LNCAP (cell line): ENCODE measurements around the gene CLCN5.

Experiments
- CTCF ChIP-seq: fragments of 450-650 bp; IDR thresholded peaks from 2 replicates; pipeline ENCODE4 v1.5.1; 2017; ENCODE audit warnings: mild to moderate bottlenecking

The CLCN5 gene

GRCh38 chrX:49947781-49948180, 25.4 kb downstream of the CLCN5 start:
- no peak for TF ChIP-seq CTCF

- TF ChIP-seq CTCF: no peak
These were observed 27.6 kb downstream of the CLCN5 start for GRCh38 chrX:49949961-49950360.

GRCh38 chrX:49951524-49952193, 29.3 kb downstream of the CLCN5 start:
- no peak for TF ChIP-seq CTCF

- TF ChIP-seq CTCF: no peak
These were observed 33.9 kb downstream of the CLCN5 start for GRCh38 chrX:49956313-49956712.

- no peak for TF ChIP-seq CTCF
These were observed 36.5 kb downstream of the CLCN5 start for GRCh38 chrX:49958727-49959485.

GRCh38 chrX:49959602-49960001, 37.2 kb downstream of the CLCN5 start:
- no peak for TF ChIP-seq CTCF

GRCh38 chrX:49960061-49960460, 37.7 kb downstream of the CLCN5 start:
- no peak for TF ChIP-seq CTCF
